Superior temporal gyrus (tissue), 1 donor: ENCODE measurements around the gene PCDHGC5.

Experiments
- DNase-seq: peaks from one replicate; pipeline ENCODE4 v3.0.0-alpha.2; 2016; ENCODE audit errors: extremely low spot score

Gene PCDHGC5

DNA sequence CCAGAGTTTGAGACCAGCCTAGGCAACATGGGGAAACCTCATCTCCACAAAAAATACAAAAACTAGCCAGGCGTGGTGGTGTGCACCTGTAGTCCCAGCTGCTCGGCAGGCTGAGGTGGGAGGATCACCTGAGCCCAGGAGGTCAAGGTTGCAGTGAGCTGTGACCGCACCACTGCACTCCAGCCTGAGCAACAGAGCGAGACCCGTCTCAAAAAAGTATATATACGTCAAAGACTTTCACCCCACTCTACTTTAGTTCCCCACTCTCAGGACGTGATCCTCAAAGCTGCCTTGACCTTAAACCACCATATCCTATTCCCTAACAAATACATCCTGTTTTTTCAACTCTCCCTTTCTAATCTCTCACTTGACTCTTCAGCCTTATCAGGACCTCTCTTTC is 41.0 kb downstream of the PCDHGC5 start:
- DNase-seq: no peak

DNA sequence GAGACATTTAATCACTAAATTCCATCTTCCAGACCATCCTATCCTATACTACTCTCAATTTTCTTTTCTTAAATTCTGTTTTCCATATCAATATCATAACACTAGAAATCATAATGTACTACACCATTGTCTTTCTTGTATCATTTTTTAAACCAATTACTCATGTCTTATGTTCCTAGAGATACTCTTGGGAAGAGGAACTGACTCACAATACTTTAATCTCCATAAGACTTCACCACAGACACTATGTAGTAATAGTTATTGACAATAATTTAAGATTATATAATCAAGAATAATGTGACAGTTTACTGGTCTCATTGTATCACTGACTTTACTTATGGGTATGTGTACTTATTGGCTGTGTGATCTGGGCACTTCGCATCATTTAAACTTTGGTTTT is 43.8 kb downstream of the PCDHGC5 start:
- DNase-seq: no peak

DNA sequence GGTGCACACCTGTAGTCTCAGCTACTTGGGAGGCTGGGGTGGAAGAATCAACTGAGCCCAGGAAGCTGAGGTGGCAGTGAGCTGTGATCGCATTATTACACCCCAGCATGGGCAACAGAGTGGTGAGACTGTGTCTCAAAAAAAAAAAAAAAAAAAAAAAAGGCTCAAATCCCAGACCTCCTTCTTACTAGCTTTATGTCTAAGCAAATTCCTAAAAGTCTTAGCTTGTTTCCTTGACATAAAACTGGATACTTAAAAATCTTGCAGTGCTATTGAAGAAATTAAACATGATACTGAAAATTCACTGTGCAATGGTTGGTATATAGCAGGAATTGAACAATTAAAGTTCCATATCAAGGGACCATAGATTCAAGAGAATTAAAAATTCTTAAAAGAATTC is 45.0 kb downstream of the PCDHGC5 start:
- DNase-seq: no peak

DNA sequence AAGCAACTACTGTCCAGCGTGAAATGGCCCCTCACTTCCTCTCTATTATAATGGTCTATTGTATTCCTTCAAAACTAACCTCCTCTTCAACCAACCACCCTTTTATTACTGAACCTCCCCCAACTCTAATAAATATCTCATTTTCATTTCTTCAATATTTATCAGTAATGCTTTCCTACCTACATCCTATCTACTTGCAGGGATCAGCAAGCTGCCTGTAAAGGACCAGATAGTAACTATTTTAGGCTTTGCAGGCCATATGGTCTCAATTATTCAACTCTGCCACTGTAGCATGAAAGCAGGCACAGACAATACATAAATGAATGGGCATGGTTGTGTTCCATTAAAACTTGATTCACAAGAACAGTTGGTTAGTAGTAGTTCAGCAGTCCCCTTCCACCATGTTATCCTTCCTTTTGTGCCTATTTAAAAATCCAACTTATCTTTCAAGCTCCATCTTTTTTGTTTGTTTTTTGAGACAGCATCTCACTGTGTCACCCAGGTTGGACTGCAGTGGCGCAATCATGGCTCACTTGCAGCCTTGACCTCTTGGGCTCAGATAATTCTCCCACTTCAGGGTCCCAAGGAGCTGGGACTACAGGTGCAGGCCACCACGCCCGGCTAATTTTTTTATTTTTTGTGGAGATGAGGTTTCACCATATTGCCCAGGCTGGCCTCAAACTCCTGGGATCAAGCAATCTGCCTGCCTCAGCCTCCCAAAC is 45.8 kb downstream of the PCDHGC5 start:
- no peak for DNase-seq
